ENCODE measurements around the gene SCUBE1.

SCUBE1 gene

DNA sequence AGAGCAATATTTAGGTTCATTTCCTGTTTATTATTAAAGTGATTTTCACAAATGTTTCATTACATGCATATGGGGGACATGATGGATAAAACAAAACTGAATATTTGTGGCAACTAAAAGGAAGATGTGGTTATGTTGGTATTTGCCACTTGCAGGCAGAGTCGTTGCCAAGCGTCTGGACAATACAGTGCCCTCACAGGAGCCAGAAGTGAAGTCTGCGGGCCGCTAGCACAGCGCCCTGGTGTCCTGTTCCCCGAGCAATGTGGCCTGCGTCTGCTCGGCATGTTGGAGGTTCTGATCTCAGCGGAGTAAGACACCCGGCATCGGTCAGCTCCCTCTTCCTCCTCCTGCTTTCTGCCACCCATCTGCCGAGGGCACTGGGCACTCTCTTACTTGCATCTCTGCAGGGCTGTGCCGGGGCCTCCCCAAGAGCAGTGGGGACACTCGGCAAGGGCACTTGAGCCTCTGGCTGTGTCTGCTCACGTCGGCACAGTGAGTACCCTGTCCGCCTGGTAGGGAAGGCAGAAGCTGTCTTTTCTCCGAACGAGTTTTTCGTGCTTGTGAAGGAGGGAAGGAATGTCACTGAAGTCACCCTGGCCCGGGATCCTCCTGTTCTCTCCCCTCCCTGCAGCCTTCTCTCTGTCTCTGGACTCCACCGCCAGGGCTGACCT, 145.8 kb downstream of the SCUBE1 start:
- DNase-seq, result no peak

DNA sequence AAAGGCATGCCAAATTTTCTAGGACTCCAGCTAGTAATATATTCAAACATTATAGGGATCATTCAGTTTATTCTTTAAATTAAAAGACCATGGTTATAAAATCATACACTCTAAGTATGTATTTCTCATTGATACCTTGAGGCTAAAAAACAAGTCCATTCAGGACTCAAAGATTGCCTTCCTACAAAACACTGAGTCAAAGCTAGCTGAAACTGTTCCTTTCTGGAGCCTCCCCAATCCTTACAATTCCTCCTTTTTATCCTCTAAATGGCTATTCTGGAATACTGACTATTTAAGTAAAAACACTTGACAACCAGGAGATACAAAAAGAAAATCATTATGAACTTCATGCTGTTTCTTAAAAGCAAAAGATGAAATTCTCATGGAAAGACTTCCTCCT, 151.3 kb downstream of the SCUBE1 start:
- DNase-seq, result no peak

DNA sequence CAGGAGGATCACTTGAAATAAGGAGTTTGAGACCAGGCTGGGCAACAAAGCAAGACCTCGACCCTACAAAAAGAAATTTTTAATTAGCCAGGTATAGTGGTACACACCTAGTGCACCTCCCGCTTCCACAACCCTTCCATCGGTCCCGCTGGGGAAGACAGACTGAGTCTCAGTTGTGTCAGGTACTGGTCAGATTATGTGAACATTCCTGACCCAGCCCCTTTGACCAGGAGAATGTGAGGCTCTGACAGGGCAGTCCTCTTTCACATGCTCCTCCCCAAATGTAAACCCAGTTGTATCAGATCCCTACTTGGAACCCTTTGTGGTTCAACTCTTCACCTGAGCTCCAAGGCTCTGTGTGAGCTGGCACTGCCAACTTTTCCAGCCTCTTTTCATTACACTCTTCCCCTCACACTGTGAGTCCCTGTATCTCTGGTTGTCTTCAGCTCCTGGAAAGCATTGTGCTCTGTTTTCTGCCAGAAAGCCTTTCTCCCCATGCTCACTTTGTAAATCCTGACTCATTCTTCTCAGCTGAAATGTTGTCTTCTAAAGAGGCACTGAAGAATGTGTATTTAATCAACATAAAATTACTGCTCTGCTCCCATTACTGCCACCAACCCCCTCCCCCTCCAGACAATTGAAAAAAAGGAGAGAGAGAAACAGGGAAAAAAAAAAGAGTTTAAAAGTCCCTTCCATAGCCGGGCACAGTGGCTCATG, 154.2 kb downstream of the SCUBE1 start:
- DNase-seq, result no peak

DNA sequence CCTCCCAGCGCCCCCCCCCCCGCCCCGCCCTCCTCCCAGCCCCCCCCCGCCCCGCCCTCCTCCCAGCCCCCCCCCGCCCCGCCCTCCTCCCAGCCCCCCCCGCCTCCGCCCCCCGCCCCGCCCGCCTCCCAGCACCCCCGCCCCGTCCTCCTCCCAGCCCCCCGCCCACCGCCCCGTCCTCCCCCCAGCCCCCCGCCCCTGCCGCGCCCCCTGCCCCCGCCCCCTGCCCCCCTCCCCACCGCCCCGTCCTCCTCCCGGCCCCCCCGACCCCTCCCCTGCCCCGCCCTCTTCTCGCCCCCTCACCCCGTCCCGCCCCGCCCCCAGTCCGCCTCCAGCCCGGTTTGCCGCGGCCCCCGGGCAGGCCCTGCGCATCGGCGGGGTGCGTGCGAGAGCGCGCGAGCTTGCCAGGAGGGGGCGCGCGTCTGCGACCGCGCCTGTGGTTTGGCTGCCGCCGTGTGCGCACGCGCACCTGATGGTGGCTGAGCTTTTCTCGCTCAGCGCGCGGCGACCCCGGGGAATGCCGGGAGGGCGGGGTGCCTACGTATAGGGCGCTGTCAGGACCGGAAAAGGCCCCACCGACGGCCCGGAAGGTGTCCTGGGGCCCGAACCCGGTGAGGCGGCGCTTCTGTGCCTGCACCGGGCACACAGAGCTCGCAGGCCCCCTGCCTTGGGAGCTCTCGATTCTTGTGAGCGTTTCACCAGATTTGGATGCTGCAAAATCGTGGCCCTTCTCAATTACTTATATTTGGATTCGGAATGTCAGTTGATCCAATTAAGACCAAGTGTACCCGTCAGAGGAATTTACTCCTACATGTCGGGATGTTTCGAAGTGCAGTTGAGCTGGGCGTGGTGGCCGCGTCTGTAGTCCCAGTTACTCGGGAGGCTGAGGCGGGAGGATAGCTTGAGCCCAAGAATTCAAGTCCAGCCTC, 155.7 kb downstream of the SCUBE1 start:
- DNase-seq, result peak; percentile 45 to 96 (median 89)

DNA sequence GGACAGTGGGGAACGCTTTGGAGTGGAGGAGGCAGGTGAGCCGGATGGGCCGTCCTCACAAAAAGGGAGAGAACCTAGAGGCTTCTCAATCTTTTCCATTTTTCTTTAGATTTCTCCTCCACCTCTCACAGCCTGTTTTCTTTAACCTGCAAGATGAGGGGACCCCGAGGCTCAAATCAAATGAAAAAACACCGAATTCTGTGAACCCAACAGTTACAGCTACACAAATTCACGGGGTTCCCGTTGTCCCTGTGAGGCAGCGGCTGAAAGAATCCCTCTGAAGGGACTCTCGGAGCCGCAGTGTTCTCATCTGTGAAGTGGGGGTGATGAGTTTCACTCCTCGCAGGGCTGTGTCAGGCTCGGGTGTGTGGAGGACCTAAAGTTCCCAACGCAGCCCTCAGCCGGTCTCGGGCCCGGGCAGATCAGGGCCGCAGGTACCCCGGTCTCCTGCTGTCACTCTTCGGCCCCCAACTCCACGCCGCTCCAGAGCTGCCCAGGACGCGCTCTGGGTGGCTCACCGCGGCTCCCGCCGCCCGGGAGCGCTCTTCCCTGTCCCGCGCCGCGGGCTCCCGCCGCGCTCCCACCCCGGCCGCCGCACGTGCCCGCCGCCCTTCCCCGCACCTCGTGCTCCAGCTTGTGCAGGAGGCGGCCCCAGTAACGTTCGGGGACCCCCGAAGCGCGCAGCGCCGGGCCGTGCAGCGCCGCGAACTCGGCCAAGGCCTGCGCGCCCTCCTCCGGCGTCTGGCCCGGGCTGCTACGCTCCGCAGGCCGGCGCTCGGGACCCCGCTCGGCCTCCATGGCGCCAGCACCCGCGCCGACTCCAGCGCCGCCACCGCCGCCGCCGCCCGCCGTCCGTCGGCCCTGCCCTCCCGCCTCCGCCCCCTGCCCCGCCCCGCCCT, 156.7 kb downstream of the SCUBE1 start, which contains the start of gene TTLL12:
TTLL12 (minus strand) TSS at position 863 of the 899 bp plus-strand sequence; CDS start at position 798, 65 bp downstream.
- DNase-seq, result peak in 10 of 14 donors; percentile 15 to 75 (median 43)

DNA sequence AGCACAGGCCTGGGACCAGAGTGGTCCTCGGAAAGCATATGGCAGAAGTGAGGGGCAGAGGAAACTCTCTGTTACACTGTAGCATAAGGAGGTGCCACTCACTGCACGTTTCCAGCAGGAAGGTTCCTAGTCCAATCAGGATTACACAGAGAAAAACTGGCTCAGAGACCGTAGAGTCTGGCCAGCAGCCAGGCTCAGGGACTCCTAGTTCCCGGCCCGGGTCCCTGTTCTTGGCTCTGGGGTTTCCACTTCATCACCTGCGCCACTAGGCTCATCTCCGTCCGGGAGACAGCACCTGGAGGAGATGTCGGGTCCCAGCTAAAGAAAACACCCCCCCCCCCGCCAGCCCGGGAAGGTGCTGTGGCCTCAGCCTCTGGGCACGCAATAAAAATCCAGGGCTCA, 157.3 kb downstream of the SCUBE1 start:
- peak in 4 of 14 donors; percentile 4 to 82 (median 20) for DNase-seq

DNA sequence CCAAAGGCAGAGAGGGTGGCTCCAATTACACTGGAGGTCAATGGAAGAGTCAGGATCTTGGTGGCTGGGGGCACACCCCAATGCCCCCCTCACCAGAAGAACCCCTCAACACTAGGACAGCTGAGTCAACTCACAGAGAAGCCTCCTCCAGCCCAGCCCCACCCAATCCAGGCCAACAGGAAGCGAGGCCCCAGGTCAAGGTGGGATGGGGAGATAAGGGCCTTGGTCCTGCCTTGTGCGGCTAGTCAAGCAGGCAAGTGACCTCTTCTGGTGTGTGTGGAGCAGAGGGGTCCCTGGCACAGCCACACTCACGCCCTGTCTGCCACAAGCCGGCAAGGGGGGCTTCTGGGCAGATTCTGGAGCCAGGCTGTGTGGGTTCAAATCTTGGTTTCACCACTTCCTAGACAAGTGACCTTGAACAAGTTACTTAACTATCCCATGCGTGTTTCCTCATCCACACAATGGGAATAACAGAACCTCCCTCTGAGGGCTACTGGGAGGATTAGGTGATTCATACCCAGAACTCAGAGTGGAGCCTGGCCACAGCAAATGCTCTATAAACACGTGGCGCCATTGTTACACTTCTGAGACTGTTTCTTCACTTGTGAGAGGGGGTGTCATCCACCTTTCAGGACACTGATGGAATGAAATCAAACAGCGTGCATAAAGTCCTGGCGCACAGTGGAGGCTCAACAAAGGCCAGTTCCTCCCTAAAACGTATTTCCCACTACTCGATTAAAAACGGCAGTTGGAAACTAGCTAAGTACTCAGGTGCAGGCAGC, 159.5 kb downstream of the SCUBE1 start:
- DNase-seq, result no peak

DNA sequence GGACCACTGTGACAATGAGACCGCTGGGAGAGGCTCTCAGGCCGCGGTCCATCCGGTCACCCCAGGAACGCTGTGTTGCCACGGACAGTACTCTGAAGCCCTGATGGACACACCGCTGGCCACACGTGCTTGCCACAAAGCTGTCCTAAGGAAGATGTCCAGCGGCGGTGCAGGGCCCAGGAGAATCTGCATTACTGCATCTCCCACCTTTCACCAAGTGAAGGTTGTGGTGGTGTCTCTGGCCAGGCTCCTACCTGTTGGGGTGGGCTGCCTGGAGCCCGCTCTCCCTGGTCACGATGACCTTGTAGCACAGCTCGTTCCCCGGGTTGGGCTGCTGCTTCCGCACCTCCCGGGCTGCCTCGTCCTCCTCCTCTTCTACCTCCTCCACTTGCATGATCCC, 160.4 kb downstream of the SCUBE1 start:
- DNase-seq, result no peak

DNA sequence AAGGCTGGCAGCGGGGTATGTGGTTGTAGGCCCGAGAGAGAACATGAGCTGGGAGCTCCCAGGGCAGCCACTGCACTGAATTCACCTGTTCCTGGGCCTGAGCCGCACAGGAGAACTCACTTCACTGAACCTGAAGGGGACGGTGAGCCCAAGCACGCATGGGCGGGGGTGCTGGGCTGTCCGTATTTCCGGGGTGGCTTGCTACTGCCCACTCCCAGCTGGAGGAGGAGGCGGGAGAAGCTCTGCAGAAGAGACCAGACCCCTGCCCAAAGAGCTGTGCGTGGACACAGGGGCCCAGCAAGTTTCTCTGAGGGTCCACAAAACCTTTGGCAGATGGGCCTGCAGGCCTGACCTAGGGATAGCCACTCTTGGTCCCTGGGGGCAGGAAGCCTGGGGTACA, 161.1 kb downstream of the SCUBE1 start:
- no peak for DNase-seq

DNA sequence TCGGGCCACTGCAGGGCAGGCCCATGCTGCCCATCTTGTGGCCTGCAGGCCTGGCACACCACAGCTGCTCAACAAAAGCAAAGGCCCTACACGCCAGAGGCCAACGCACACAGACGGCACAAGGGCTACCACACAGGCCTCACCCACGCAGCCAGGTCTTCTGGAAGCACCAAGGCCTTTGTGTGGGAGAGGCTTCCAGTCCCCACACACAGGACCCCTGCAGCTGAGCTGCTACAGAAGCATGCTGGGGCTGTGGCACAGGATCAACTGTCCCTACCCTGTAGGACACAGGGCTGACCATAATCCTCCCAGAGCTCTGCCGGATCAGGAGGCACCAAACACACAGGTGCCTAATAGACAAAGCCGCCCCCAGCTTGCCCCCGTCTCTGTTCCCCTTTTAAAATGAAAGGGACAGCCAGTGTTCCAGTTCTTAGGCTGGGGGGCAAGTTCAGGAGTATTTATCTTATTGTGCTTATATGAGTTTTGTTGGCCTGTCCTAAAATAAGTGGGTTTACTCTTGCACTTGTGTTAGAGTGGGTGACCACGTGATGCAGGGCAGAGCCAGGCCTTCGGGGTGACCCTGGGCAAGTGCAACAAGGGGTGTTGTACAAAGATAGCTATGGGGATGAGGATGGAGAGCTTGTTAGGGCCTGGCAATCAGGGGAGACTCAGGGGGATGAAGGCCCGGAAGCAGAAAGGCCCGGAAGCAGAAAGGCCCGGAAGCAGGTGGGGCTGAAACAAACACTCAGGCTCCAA, 161.7 kb downstream of the SCUBE1 start:
- DNase-seq, result no peak

DNA sequence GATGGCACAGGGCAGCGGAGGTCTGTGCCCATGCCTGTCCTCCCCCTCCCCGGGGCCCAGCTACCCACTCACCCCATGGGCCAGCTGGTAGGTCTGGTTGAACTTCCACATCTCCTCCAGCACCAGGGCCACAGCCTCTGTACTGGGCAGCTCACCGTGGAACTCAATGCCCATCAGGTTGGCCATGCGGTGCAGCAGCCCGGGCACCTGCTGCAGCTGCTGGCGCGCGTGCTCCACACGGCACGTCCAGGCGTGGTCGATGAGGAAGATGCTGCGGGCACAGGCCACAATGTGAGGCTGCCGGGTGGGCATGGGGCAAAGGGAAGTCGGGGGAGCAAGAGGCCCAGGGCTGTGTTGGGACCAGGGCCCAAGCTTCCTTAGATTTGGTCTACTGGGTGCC, 162.5 kb downstream of the SCUBE1 start:
- DNase-seq, result no peak

DNA sequence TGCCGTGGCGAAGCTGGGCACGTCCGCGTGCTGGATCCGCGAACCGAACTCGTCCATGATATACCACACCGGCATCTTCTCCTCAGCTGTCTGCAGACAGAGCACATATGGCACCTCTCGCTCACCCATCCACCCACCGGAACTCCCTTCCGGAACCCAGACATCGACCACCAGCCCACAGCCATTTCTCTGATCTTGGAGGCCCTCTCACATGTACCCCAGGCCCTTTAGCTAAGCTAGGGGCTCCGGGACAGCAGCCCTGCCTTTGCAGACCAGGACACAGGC, 163.3 kb downstream of the SCUBE1 start:
- DNase-seq, result no peak

DNA sequence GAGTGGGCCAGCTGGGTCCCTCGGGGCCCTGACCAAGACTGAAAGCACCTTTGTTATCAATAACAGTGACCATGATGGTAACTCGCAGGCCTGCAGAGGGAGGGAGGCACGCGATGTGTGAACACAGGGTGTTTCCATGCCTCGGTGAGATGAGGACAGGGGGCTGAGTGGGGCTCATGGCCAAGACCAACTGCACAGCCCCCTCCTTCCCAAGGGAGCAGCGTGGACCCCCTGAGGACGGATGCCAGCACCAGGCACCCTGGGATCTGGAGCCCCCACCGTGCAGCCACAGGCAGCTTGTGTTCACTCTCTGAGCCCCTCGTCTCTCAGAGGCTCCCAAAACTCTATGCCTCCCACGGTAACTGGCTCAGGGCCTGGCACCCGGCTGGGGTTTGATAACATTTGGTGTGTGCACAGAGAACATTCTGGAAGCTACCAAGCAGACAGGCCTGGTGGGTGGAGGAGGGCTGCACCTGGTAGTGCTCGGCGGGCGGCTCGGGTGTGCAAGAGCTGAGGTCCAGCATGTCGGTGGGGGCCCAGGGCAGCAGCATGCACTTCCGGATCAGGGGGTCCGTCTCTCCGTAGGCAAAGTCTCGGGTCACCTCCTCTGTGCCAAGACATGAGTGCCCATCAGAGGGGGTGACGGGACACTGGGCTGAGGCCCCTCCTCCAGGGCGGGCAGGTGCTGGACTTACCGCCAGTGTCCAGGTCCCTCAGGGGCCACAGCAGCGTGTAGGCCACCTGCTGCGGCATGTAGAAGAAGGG, 163.8 kb downstream of the SCUBE1 start:
- no peak for DNase-seq

DNA sequence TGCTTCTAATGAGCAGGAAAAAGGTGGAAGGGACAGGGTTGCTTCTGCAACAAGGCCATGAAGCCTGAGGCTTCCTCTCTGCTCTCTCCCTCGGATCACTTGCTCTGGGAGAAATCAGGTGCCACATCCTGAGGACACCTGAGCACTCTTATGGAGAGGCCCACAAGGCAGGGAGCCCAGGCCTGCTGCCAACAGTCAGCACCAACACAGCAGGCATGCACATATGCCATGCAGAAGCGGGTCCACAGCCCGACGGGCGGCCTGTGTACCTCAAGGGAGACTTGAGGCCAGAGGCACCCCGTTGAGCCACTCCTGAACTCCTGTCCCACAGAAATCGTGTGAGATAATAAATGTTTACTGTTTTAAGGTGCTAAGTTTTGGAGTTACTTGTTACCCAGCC, 165.7 kb downstream of the SCUBE1 start:
- no peak for DNase-seq

DNA sequence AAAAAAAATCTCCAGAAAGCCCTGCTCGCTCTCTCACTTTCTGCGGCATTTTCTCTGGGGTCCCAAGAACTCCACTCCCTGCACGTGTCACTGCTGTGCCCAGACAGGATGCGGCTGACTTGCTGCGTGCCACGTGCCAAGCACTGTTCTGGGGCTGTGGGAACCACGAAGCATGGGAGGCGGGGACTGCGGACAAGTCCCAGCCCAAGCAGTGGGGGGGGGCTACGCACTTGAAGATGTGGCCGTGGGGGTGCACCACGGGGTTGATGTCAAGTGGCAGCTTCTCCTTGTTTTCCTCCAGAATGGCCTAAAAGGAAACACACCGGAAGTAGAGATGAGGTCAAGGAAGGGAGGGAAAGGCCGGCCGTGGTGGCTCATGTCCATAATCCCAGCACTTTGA, 167.1 kb downstream of the SCUBE1 start:
- DNase-seq, result no peak

DNA sequence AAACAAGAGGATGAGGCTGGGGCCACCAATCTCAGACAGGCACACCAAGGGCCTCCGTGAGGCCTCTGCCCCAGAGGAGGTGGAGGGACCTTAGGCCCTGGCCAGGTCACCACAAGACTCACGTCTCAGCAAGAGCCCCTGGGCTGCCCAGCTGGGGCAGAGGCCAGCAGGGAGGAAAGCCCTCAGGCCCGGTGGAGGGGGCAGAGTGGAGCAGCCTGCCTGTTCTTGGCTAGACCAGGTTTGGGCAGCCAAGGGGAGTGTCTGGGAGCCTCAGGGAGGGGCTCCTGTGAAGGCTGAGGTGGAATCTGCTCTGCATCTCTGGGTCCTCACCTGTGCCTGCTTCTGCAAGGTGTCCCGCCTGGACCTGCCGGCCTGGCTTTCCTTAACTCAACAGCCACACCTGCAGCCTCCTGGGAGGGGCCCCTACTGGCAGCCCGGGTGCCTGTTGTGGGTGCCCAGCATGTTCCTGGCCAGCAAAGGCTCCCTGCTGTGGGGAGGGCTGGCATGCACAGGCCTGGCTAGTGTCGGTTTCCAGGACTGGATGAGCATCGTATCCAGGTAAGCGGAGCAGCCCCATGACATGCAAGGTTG, 168.1 kb downstream of the SCUBE1 start:
- no peak for DNase-seq

DNA sequence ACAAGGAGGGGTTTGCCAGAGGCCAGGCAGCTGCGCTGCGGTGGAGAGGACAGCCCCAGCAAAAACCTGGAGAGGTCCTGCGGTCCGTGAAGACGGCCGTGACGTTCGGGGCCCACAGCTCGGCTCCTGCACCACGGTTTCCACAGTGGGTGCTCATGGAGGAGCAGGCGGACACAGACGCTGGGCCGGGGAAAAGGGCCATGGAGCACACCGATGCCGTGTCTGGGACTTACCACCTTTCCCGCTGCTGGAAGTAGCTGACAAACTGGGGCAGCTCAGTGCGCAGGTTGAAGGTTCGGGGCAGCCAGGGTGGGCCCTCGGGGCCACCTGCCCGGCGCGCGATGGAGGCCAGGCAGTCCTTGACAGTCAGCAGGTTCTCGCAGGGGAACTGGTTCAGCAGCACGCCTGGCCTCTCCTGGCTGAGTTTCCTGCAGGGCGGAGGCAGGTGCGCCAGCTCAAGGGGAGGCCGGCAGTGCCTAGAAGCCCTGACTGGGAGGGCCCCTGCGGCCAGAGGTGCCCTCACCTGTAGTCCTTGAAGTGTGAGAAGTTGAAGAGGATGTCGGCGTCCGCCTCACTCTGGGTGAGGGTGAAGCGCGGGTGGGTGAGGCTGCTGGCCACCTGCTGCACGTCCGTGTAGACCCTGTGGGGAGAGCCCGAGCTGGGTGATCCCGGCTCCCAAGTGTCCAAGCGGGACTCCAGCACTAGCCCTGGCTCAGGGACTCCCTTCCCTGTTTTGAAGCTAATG, 169.0 kb downstream of the SCUBE1 start:
- DNase-seq, result no peak

DNA sequence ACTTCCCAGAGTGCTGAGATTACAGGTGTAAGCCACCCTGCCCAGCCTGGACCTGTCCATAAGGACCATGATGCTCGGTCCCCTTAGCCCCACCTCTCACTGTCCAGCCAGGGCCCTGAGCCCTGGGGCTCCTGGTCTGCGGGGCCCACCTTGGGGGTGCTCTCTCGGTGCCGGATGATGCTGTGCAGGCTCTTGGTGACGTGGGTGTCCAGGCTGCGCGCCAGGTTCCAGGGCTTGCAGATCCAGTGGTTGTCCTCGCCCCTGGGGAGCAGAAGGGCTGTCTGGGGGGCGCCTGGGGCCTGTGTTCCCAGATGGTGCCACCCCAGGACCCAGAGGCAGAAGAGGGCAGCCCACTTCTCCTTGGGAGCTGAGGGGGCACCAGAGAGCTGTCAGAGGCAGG, 169.6 kb downstream of the SCUBE1 start:
- no peak for DNase-seq

DNA sequence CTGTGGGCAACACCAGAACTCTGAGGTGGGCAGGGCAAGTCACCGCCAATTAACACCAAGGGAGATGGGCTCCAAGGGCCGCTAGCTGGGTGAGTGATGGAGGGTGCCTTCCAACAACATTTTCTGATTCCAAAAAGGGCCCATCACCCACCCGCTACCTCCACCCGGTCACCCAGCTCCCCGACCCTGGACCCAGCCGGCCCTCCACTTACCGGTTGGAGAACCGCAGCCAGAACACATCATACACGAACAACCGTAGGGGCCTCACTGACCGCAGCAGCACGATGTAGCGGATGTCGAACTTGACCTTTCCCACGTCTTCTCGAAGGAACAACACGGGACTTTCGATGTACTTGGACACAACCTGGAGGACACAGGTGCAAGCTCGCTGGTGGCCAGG, 171.0 kb downstream of the SCUBE1 start:
- DNase-seq, result no peak
